HG03457 (cell line): ENCODE results near the gene PLPPR5.

Source experiments
- ATAC-seq: cut with Tn5 transposase; IDR thresholded peaks from one replicate; pipeline ENCODE4 v1.9.1; 2021; ENCODE audit warnings: moderate number of reproducible peaks; ENCODE audit not compliant: unreplicated experiment

Gene PLPPR5

DNA sequence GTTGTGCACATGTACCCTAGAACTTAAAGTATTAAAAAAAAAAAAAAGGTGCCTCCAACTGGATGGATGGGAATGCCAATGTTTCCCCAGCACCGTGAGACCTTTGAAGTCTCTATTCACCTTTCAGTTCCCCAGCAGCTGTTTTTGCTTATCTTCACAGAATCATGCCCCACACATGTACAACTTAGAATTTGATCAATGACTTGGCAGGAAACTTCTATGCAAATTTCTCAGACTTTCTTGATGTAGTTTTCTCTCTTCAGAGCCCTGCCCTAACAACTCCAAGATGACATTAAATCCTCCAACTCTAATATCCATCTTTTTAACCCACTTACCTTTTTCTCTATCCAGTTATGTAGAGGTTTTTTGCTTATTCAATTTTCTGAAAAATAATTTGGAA, 144.3 kb downstream of the PLPPR5 start:
- no peak for ATAC-seq

DNA sequence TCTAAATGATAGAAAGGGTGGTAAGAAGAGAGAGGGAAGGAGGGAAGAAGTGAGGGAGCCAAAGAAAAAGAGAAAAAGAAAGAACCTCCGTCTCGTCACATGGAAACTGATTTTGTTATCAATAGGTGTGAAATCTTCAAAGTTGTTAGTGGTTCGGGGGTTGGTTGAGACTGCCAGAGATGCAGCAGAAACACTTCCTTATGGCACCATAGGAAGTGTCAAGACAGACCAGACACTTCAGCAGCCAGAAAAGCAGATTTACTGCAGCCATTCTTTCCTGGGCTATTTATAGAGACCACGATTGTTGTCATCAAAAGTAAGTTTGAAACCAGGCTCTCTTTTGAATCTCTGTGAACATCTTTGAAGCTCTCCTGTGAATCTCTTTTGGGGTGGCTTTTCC, 150.5 kb downstream of the PLPPR5 start:
- no peak for ATAC-seq

DNA sequence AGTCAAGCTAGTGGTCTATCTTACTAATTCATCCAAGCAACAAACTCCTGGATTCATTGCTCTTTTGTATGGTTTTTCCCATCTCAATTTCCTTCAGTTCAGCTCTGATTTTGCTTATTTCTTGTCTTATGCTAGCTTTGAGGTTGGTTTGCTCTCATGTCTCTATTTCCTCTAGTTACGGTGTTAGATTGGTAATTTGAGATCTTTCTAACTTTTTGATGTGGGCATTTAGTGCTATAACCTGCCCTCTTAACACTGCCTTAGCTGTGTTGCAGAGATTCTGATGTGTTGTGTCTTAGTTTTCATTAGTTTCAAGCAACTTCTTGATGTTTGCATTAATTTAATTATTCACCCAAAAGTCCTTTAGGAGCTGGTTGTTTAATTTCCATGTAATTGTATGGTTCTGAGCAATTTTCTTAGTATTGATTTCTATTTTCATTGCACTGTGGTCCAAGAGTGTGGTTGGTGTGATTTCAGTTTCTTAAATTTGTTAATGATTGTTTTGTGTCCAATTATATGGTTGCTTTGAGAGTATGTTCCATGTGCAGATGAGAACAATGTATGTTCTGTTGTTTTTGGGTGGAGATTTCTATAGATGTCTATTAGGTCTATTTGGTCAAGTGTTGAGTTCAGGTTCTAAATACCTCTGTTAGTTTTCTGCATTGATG, 154.6 kb downstream of the PLPPR5 start:
- ATAC-seq: peak; percentile 74

DNA sequence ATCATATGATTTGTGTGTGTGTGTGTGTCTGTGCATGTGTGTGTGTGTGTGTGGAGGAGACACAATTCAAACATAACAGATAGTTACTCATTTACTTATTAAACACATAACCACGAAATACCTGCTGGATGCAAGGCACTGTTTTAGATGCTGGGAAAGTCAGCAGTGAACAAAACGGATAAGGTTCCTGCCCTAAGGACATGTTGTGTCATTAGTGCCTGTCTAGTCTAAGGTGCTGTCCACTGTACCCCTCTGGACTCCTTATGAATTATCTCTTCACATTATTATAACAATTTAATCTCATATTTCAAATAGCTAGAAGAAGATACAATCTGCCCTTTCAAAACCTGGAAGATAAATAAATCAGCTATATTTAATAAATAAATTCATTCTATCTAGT, 162.4 kb downstream of the PLPPR5 start:
- ATAC-seq: no peak
